H1 (cell line): ENCODE measurements around the gene BORA.

Experiments used
- BRCA1 ChIP-seq: IDR thresholded peaks from 2 replicates; pipeline ENCODE4 v1.6.1; 2012; ENCODE audit warnings: low read depth, low read length, improper control_type of control experiment
- CTCF ChIP-seq, 3 experiments: IDR thresholded peaks; 1 replicate in 2 of 3; 2 replicates in 1 of 3; pipeline versions ENCODE4 v1.5.1 to v1.6.1; 2011; ENCODE audit warnings: low read length in 3 of 3, mild to moderate bottlenecking in 3 of 3, inconsistent platforms in 2 of 3, low read depth in 1 of 3, moderate library complexity in 1 of 3; ENCODE audit not compliant: insufficient read depth in 1 of 3; ENCODE audit errors: control extremely low read depth in 1 of 3
- EGR1 ChIP-seq: IDR thresholded peaks from 2 replicates; pipeline ENCODE4 v1.6.1; 2011; ENCODE audit warnings: low read depth, low read length, borderline replicate concordance
- EP300 ChIP-seq, 2 experiments: IDR thresholded peaks; 1 replicate in 1 of 2; 2 replicates in 1 of 2; pipeline ENCODE4 v1.6.1; 2011 to 2012; ENCODE audit warnings: low read depth in 2 of 2, low read length in 2 of 2, mild to moderate bottlenecking in 2 of 2, borderline replicate concordance in 1 of 2, inconsistent platforms in 1 of 2, moderate library complexity in 1 of 2
- EZH2 ChIP-seq: fragments of 200-600 bp; sonication (generic); IDR thresholded peaks from 2 replicates; pipeline ENCODE4 v1.7.1; 2012; ENCODE audit warnings: low read depth, mild to moderate bottlenecking, moderate library complexity, low read length, inconsistent platforms; ENCODE audit not compliant: severe bottlenecking
- PHF8 ChIP-seq: fragments of 200-600 bp; sonication (generic); conservative IDR thresholded peaks from 2 replicates; pipeline ENCODE4 v1.7.1; 2012; ENCODE audit warnings: low read depth, mild to moderate bottlenecking, inconsistent platforms, low read length, moderate library complexity
- POLR2AphosphoS5 ChIP-seq: IDR thresholded peaks from 2 replicates; pipeline ENCODE4 v1.6.1; 2011; ENCODE audit warnings: low read depth, low read length
- SIN3A ChIP-seq, 2 experiments: IDR thresholded peaks in 1 of 2; conservative IDR thresholded peaks in 1 of 2; 2 replicates each; pipeline ENCODE4 v1.6.1; 2011 to 2012; ENCODE audit warnings: low read length in 2 of 2, improper control_type of control experiment in 1 of 2, low read depth in 1 of 2, mild to moderate bottlenecking in 1 of 2

GRCh38 chr13:72737033-72737432 lies 9.3 kb downstream of the BORA start:
- TF ChIP-seq CTCF (IDR thresholded peaks at IDR 0.05; ENCODE audit: control extremely low read depth in 1 of 3, insufficient read depth in 1 of 3, low read depth in 1 of 3, low read length in 3 of 3) = no peak
- TF ChIP-seq EZH2 = no peak
- TF ChIP-seq PHF8 = no peak
- TF ChIP-seq POLR2AphosphoS5 = no peak
- TF ChIP-seq EP300 (IDR thresholded peaks at IDR 0.05; ENCODE audit: borderline replicate concordance in 1 of 2, low read depth in 2 of 2, low read length in 2 of 2) = no peak
- no peak for TF ChIP-seq EGR1
- TF ChIP-seq SIN3A (conservative IDR thresholded peaks at IDR 0.05 in 1 of 2, IDR thresholded peaks at IDR 0.05 in 1 of 2; ENCODE audit: low read depth in 1 of 2, low read length in 2 of 2) = no peak
- no peak for TF ChIP-seq BRCA1
